Nephron (organoid): ENCODE data around the gene ARMC9.

Experiments
- H3K27ac Mint-ChIP-seq, 3 experiments: 2 replicates each; pipeline ENCODE4 v1.8.0; 2020; ENCODE audit warnings: mixed read lengths in 3 of 3, mild to moderate bottlenecking in 2 of 3, moderate library complexity in 1 of 3
- H3K27me3 Mint-ChIP-seq: 2 replicates; pipeline ENCODE4 v1.8.0; 2021; ENCODE audit warnings: low read depth, mild to moderate bottlenecking, moderate library complexity, mixed read lengths
- H3K36me3 Mint-ChIP-seq: 2 replicates; pipeline ENCODE4 v1.8.0; 2020; ENCODE audit warnings: low read depth, mixed read lengths
- H3K4me1 Mint-ChIP-seq: 2 replicates; pipeline ENCODE4 v1.8.0; 2020; ENCODE audit warnings: mixed read lengths
- H3K4me3 Mint-ChIP-seq, 3 experiments: 2 replicates each; pipeline ENCODE4 v1.8.0; 2020; ENCODE audit warnings: mild to moderate bottlenecking in 3 of 3, mixed read lengths in 3 of 3, moderate library complexity in 2 of 3
- H3K9me3 Mint-ChIP-seq: 2 replicates; pipeline ENCODE4 v1.8.0; 2020; ENCODE audit warnings: mixed read lengths
- CTCF ChIP-seq, 3 experiments: fragments of 200-600 bp; sonication (generic); IDR thresholded peaks; one replicate each; pipeline ENCODE4 v1.5.0; 2021; ENCODE audit warnings: antibody characterized with exemption in 3 of 3; ENCODE audit not compliant: unreplicated experiment in 3 of 3

Gene ARMC9

GRCh38 chr2:231239751-231240150 is 41.3 kb downstream of the ARMC9 start:
- H3K27me3 Mint-ChIP-seq: no peaks in the 10 kb centered on the region
- H3K9me3 Mint-ChIP-seq: no peaks in the 10 kb centered on the region
- TF ChIP-seq CTCF (IDR thresholded peaks at IDR 0.05; ENCODE audit: unreplicated experiment in 3 of 3): no peak
- H3K36me3 Mint-ChIP-seq: peaks cover 55% of the 10 kb centered on the region
- H3K27ac Mint-ChIP-seq: no peak overlapping the region
- H3K4me1 Mint-ChIP-seq: peaks cover 4% of the 10 kb centered on the region
- H3K4me3 Mint-ChIP-seq: no peak overlapping the region

GRCh38 chr2:231241755-231242507 is 43.5 kb downstream of the ARMC9 start:
- Mint-ChIP-seq H3K27ac (no peak overlapping the region), H3K9me3 (no peaks in the 10 kb centered on the region), H3K36me3 (peaks cover 60% of the 10 kb centered on the region), H3K27me3 (no peaks in the 10 kb centered on the region), H3K4me1 (peaks cover 4% of the 10 kb centered on the region), H3K4me3 (no peak overlapping the region)
- TF ChIP-seq CTCF (IDR thresholded peaks at IDR 0.05; ENCODE audit: unreplicated experiment in 3 of 3): no peak

GRCh38 chr2:231243866-231244265 is 45.4 kb downstream of the ARMC9 start:
- Mint-ChIP-seq H3K9me3 (no peaks in the 10 kb centered on the region), H3K4me1 (peaks cover 4% of the 10 kb centered on the region), H3K27me3 (no peaks in the 10 kb centered on the region), H3K27ac (no peak overlapping the region), H3K4me3 (no peak overlapping the region), H3K36me3 (peaks cover 61% of the 10 kb centered on the region)
- no peak for TF ChIP-seq CTCF (IDR thresholded peaks at IDR 0.05; ENCODE audit: unreplicated experiment in 3 of 3)

GRCh38 chr2:231244382-231245248 is 46.2 kb downstream of the ARMC9 start:
- Mint-ChIP-seq H3K36me3 (peaks cover 57% of the 10 kb centered on the region), H3K27ac (no peak overlapping the region), H3K27me3 (no peaks in the 10 kb centered on the region), H3K9me3 (no peaks in the 10 kb centered on the region), H3K4me1 (peaks cover 4% of the 10 kb centered on the region), H3K4me3 (no peak overlapping the region)
- TF ChIP-seq CTCF (IDR thresholded peaks at IDR 0.05; ENCODE audit: unreplicated experiment in 3 of 3): no peak

GRCh38 chr2:231245249-231246094 is 47.0 kb downstream of the ARMC9 start:
- H3K36me3 Mint-ChIP-seq: peaks cover 55% of the 10 kb centered on the region
- no peaks in the 10 kb centered on the region for H3K27me3 Mint-ChIP-seq

More at GRCh38 chr2:231245249-231246094, 47.0 kb downstream of the ARMC9 start:
- no peaks in the 10 kb centered on the region for H3K9me3 Mint-ChIP-seq
- no peak for TF ChIP-seq CTCF (IDR thresholded peaks at IDR 0.05; ENCODE audit: unreplicated experiment in 3 of 3)
- H3K4me3 Mint-ChIP-seq: no peak overlapping the region
- H3K4me1 Mint-ChIP-seq: peaks cover 4% of the 10 kb centered on the region
- H3K27ac Mint-ChIP-seq: no peak overlapping the region
